ENCODE data around the gene RBFA. TPM values are rescaled to one million over a fixed set of nuclear protein-coding genes. Genes with fewer than 3 reads are reported as not detected.

RBFA gene
- total RNA-seq, 2 donors from 2014 or later: 9.9 to 16.6 TPM

DNA sequence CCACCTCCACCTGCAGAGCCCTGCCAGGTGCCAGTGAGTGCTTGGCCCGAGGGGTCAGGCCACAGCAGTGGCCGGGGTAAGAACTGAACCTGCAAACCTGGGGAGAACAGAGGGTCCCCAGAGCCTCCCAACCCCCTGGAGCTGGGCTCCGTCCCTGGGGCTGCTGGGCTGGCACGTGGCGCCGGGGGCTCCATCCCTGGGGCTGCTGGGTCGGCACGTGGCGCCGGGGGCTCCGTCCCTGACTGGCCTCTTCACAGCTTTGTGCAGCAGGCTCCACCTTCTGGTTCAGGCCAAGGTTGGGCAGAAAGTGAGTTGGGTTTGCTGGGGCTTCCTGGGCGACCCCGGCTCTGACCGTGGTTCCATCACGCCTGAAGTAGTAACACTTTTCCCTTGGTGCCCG, 12.2 kb downstream of the RBFA start:
- Histone ChIP-seq H3K4me3 (no peak overlapping the region), H3K27me3 (no peaks in the 10 kb centered on the region), H3K36me3 (replicated peaks in 1 of 2; ENCODE audit: insufficient read depth in 1 of 2, low read depth in 2 of 2) (peaks cover 0 to 4% of the 10 kb centered on the region in 2 donors), H3K4me1 (no peaks in the 10 kb centered on the region), H3K9me3 (no peaks in the 10 kb centered on the region), H3K27ac (no peak overlapping the region)
- TF ChIP-seq POLR2A (IDR thresholded peaks at IDR 0.05) (no peak), CTCF (IDR thresholded peaks at IDR 0.05) (no peak)
- ATAC-seq: no peak
- WGBS, 2 donors: 96 to 100% methylated on average over 2 to 13 of the region's 16 CpGs
- intact Hi-C loops (cut with DNase I): no loop called here
- no peak for DNase-seq

DNA sequence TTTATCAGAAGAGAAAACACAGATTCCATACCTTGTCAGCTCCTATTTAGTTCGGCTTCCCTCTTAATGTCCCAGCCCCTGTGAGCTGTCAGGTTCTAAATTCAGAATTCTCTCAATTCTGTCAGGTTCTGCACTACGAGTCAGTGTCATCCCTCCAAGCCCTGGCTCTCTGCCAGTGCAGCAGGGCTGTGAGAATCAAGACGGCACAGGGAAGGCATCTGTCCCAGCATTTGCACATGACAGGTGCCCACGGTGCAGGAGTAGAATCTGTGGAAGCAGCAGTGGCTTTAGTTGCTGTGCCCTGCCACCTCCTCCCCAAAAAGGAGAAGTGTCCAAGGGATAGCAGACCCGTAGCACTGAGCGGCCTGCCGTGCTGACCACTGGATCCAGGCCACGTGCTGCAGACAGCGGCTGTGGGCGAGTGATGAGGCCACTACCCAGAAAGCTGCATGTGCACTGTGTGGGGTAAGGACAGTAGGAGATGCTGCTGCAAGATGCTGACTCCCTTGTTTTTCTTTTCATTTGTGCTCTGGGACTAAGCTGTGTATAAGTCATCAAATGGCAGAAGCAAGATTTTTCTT, 12.8 kb downstream of the RBFA start:
- peaks cover 0 to 2% of the 10 kb centered on the region in 2 donors for H3K36me3 ChIP-seq (replicated peaks in 1 of 2; ENCODE audit: insufficient read depth in 1 of 2, low read depth in 2 of 2)
- 86% methylated on average over 10 of the region's 10 CpGs for WGBS, 2 donors
- no peaks in the 10 kb centered on the region for H3K4me1 ChIP-seq
- ATAC-seq: no peak
- H3K27ac ChIP-seq: no peak overlapping the region
- no peak for DNase-seq
- intact Hi-C loops (cut with DNase I): no loop called here
- H3K9me3 ChIP-seq: no peaks in the 10 kb centered on the region
- H3K4me3 ChIP-seq: no peak overlapping the region
- no peaks in the 10 kb centered on the region for H3K27me3 ChIP-seq
- TF ChIP-seq CTCF (IDR thresholded peaks at IDR 0.05) (no peak), POLR2A (IDR thresholded peaks at IDR 0.05) (no peak)

DNA sequence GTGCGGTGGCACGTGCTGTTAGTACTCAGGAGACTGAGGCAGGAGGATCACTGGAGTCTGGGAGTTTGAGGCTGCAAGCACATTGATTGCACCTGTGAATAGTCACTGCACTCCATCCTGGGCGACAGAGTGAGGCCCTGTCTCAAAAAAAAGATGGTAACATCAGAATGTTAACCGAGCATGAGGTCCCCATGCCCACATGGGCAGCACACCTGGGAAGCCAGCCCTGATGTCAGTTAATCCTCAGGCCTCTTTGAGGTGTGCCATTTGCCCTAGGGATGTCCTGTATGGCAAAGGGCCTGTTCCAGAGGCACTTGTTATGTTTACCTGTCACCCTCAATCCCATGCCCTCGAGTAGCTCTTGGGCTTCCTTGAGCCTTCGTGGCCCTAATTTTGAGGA, 16.6 kb downstream of the RBFA start:
- H3K9me3 ChIP-seq: peaks cover 0 to 15% (median 0%) of the 10 kb centered on the region in 3 donors

GRCh38 chr18:80056095-80056494, 21.9 kb downstream of the RBFA start:
- no peak for ATAC-seq

More for the DNA sequence above, 16.6 kb downstream of the RBFA start:
- H3K4me3 ChIP-seq: no peak overlapping the region
- 93 to 94% methylated on average over 6 of the region's 6 CpGs for WGBS, 2 donors
- H3K27ac ChIP-seq: no peak overlapping the region
- ATAC-seq (no peak), DNase-seq (no peak)
- no peaks in the 10 kb centered on the region for H3K4me1 ChIP-seq
- TF ChIP-seq POLR2A (IDR thresholded peaks at IDR 0.05): no peak
- TF ChIP-seq CTCF (IDR thresholded peaks at IDR 0.05): no peak
- intact Hi-C loops (cut with DNase I): no loop called here
- H3K36me3 ChIP-seq (replicated peaks in 1 of 2; ENCODE audit: insufficient read depth in 1 of 2, low read depth in 2 of 2): no peaks in the 10 kb centered on the region
- no peaks in the 10 kb centered on the region for H3K27me3 ChIP-seq

More at GRCh38 chr18:80056095-80056494, 21.9 kb downstream of the RBFA start:
- TF ChIP-seq CTCF (IDR thresholded peaks at IDR 0.05): no peak
- WGBS, 2 donors: 86% methylated on average over 2 of the region's 2 CpGs
- H3K4me3 ChIP-seq: no peak overlapping the region
- no peaks in the 10 kb centered on the region for H3K27me3 ChIP-seq
- H3K36me3 ChIP-seq (replicated peaks in 1 of 2; ENCODE audit: insufficient read depth in 1 of 2, low read depth in 2 of 2): no peaks in the 10 kb centered on the region
- H3K4me1 ChIP-seq: no peaks in the 10 kb centered on the region
- H3K9me3 ChIP-seq: peaks cover 0 to 15% (median 0%) of the 10 kb centered on the region in 3 donors
- H3K27ac ChIP-seq: no peak overlapping the region
- intact Hi-C loops (cut with DNase I): no loop called here
- DNase-seq: no peak

All from body of pancreas (tissue), 4 donors.